ENCODE data around the gene PPP1R18.

- TF ChIP-seq CTCF (IDR thresholded peaks at IDR 0.05), result no peak
- no peak for TF ChIP-seq POLR2AphosphoS5 (IDR thresholded peaks at IDR 0.05)
- no peak for TF ChIP-seq POLR2A (IDR thresholded peaks at IDR 0.05)
These were observed 40.5 kb downstream of the PPP1R18 start for GRCh38 chr6:30645989-30646388.
